HuH-7 (cell line): Measurements from ENCODE around the gene HIPK2.

Source experiments
- DNase-seq: peaks from one replicate; pipeline ENCODE4 v3.0.0; 2011; ENCODE audit warnings: low spot score

HIPK2 gene

GRCh38 chr7:139777948-139778841 lies at the start of gene HIPK2:
Gene HIPK2 (minus strand): TSS chr7:139777998. CDS start chr7:139777623, 375 bp downstream.
- peak; percentile 85 for DNase-seq

GRCh38 chr7:139827042-139827441 lies 49.2 kb upstream of the HIPK2 start:
- DNase-seq: no peak

- no peak for DNase-seq
Measured at GRCh38 chr7:139825666-139826290, 48.0 kb upstream of the HIPK2 start.

- no peak for DNase-seq
Measured at GRCh38 chr7:139823959-139824521, 46.2 kb upstream of the HIPK2 start.

- DNase-seq: no peak
Measured at GRCh38 chr7:139822855-139823254, 45.1 kb upstream of the HIPK2 start.

GRCh38 chr7:139821349-139822105 lies 43.7 kb upstream of the HIPK2 start:
- no peak for DNase-seq

GRCh38 chr7:139820089-139820488 lies 42.3 kb upstream of the HIPK2 start:
- DNase-seq: no peak

- no peak for DNase-seq
Measured at GRCh38 chr7:139817249-139817648, 39.5 kb upstream of the HIPK2 start.

- no peak for DNase-seq
Measured at GRCh38 chr7:139813689-139814088, 35.9 kb upstream of the HIPK2 start.

- DNase-seq: no peak
Measured at GRCh38 chr7:139813151-139813550, 35.4 kb upstream of the HIPK2 start.

GRCh38 chr7:139811066-139811465 lies 33.3 kb upstream of the HIPK2 start:
- no peak for DNase-seq

- DNase-seq: no peak
Measured at GRCh38 chr7:139808846-139809442, 31.1 kb upstream of the HIPK2 start.

- DNase-seq: no peak
Measured at GRCh38 chr7:139808427-139808826, 30.6 kb upstream of the HIPK2 start.

GRCh38 chr7:139807009-139807408 lies 29.2 kb upstream of the HIPK2 start:
- DNase-seq: no peak

- DNase-seq: no peak
Measured at GRCh38 chr7:139804571-139804970, 26.8 kb upstream of the HIPK2 start.

- DNase-seq: no peak
Measured at GRCh38 chr7:139799586-139799985, 21.8 kb upstream of the HIPK2 start.

GRCh38 chr7:139798892-139799291 lies 21.1 kb upstream of the HIPK2 start:
- DNase-seq: no peak

- DNase-seq: no peak
Measured at GRCh38 chr7:139798221-139798620, 20.4 kb upstream of the HIPK2 start.

- no peak for DNase-seq
Measured at GRCh38 chr7:139797607-139798006, 19.8 kb upstream of the HIPK2 start.

GRCh38 chr7:139791316-139791715 lies 13.5 kb upstream of the HIPK2 start:
- no peak for DNase-seq

GRCh38 chr7:139784648-139785047 lies 6.8 kb upstream of the HIPK2 start:
- DNase-seq: no peak
